Activated CD8-positive, alpha-beta memory T cell treated with anti-CD3 and anti-CD28 coated beads for 36 hours (primary cell): ENCODE results near the gene SOX14. TPM values are rescaled to one million over a fixed set of nuclear protein-coding genes. Genes with fewer than 3 reads are reported as not detected.

Experiments used
- CTCF ChIA-PET: fragments of 350-600 bp; sonication (Branson Sonifier 250); formaldehyde crosslinking; loops from one replicate; lab custom pipeline; 2021; ENCODE audit warnings: antibody characterized with exemption; lab: Charles Lee
- POLR2A ChIA-PET: fragments of 350-600 bp; sonication (Branson Sonifier 250); formaldehyde crosslinking; loops from one replicate; lab custom pipeline; 2021; ENCODE audit warnings: antibody characterized with exemption; lab: Charles Lee
- total RNA-seq, 2 experiments: library from RNA; stranded (reverse); gene quantifications; one replicate each; pipeline ENCODE4 v1.2.3, GENCODE V29; 2021

The SOX14 gene
- total RNA-seq, 2 experiments from 2014 or later, result not detected

DNA sequence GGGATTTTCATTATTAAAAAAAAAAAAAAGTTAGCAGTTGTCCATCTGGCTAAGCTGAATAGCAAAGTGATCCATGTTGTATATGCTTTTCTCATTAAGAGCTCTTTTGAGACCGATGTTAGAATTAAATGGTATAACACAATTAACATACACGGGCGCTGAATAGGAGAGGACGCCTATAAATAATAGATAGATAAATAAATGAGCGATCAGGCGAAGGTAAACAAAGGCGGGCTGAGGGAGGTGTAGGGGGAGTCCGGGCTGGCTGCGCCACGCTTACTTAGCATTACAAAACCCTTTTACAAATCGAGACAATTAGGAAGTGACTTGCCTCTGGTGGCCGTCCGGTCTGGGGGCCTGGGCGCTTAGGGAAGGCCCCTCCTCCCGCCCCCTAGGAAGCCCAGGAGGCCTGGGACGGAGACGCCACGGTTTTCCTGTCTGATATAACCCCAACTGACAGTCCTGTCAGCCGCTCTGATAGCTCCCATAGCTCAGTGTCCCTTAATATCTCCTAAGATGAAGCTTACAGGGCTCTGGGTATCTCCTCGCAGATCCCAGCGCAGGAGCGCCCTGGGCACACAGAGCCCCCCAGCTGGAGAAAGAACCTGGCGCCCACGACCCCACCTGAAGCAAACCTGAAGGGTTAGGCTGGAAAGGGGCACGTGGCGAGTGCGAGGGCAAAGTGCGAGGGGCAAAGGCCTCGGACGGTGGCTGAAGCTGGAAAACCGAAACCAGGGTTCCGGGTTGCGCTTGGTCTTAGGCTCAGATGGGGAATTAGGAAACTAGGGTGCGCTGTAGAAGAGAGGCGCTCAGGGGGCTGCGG, 3.6 kb downstream of the SOX14 start:
- POLR2A ChIA-PET, result no interaction called here

DNA sequence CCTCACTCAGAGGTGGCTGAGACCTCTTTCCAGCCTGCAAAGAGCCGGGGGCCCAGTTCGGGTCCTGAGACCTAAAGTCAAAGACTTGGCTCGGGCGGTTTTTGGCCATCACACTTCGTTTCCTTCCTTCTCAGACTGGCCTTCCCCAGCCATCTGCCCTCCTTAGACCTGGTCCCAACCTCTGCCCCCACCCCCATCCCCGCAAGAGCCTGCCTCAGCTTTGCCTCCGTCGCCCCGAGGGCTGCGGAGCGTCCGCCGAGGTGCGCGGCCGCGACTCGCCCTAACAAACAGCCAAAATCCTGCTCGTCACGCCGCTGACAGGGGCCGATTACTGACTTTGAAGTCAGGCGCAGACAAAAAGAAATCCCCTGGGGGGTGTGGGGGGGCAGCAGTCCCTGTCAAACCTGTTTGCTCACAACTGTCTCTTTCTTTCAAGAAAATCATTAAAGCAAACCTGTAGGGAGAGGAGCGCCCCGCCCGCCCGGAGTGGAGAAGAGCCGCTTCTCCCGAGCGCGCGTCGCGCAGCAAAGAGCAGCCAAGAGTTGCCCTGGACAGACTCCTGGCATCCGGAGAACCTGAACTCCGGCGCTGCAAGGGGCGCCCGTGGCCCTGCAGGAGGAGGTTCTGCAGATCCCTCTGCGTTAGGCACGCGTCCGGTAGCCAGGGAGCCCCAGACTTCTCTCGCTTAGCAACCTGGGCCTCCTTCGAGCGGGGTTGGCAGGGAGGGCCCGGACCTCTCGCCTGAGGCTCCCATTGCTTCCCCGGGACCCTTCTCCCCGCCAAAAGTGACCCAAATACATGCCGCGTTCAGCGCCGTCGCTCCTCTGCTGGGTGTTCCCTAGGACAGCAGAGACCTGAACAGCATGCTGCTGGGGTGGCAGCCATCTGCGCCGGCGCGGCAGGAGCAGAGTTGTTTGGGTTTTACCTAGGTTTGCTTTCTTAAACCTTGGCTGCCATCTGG, 4.5 kb downstream of the SOX14 start:
- POLR2A ChIA-PET, result no interaction called here
- CTCF ChIA-PET, result no interaction called here

More for the DNA sequence above, 3.6 kb downstream of the SOX14 start:
- CTCF ChIA-PET, result interaction anchor here (0.7 kb wide), 1 partner anchor 576 kb away, joined by 3 read pairs; no protein-coding TSS in a partner anchor

DNA sequence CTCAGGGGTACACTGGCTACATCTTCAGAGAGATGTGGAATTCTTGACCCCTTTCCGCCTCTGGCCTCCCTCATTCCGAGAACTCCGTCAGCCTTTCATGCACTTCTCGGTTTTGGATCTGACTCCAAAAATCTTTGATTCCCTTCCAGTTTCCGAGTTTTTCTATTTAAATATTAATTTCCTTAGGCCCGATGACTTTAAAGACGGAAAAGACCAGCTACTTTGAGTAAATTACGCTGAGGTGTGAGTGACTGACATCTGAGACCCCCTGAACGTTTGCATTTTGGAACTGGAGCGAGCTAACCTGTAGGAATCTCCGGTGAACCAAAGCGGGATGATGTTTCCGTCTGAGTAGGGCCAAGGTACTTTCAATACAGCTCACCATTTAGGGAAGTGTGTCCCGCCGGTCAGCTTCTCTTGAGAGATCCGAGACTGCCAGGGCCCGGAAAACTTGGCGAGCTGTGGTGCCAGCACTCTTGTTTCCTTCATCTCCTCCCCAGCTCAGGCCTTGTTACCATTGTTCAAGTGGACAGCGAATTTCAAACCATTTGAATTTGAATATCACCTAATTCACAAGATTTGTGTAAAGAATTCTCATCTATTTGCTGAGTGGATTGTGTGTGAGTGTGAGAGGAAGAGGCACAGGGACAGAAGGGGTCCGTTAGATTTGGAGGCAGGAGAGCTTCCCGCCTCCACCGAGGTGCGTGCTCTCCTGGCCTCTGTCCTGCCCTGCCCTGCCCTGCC, 5.4 kb downstream of the SOX14 start:
- CTCF ChIA-PET, result no interaction called here
- POLR2A ChIA-PET, result no interaction called here

DNA sequence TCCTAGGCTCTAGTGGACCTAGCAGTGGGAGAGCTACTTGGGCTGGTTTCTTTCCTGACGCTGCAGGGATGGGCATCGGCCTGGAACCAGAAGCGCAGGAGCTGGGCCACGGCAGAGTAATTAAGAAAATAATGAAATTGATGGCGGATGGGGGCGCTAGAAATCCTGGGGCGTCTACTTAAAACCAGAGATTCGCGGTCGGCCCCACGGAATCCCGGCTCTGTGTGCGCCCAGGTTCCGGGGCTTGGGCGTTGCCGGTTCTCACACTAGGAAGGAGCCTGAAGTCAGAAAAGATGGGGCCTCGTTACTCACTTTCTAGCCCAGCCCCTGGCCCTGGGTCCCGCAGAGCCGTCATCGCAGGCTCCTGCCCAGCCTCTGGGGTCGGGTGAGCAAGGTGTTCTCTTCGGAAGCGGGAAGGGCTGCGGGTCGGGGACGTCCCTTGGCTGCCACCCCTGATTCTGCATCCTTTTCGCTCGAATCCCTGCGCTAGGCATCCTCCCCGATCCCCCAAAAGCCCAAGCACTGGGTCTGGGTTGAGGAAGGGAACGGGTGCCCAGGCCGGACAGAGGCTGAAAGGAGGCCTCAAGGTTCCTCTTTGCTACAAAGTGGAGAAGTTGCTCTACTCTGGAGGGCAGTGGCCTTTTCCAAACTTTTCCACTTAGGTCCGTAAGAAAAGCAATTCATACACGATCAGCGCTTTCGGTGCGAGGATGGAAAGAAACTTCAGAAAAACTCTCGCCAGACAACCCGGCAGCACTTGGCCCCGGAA, 6.1 kb downstream of the SOX14 start:
- ChIA-PET POLR2A (no interaction called here), CTCF (no interaction called here)

DNA sequence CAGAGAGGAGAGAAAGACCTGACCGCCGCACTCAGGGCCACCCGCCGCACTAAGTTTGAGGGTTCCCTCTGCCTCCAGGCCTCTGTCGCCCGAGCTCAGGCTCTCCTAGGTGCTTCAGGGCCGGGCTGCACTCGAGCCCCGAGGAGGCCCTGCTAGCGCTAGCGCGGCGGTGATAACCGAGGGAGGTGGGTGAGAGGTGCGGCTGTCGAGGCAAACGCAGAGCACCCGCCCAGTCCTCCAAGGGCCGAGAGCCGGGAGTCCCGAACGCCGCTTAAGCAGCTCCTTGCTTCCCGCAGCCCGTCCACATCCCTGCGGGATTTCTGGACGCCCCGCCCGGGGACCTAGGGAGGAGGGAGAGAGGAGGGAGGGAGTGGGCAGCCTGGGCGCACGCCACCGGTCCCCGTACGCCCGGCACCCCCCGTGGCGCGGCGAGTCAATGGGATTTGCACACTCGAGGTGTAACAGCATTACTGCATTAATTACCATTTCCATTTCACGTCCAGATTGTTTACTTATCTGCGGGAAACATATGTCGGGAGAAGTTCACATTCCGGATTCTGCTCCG, 6.8 kb downstream of the SOX14 start:
- ChIA-PET POLR2A (no interaction called here), CTCF (no interaction called here)

DNA sequence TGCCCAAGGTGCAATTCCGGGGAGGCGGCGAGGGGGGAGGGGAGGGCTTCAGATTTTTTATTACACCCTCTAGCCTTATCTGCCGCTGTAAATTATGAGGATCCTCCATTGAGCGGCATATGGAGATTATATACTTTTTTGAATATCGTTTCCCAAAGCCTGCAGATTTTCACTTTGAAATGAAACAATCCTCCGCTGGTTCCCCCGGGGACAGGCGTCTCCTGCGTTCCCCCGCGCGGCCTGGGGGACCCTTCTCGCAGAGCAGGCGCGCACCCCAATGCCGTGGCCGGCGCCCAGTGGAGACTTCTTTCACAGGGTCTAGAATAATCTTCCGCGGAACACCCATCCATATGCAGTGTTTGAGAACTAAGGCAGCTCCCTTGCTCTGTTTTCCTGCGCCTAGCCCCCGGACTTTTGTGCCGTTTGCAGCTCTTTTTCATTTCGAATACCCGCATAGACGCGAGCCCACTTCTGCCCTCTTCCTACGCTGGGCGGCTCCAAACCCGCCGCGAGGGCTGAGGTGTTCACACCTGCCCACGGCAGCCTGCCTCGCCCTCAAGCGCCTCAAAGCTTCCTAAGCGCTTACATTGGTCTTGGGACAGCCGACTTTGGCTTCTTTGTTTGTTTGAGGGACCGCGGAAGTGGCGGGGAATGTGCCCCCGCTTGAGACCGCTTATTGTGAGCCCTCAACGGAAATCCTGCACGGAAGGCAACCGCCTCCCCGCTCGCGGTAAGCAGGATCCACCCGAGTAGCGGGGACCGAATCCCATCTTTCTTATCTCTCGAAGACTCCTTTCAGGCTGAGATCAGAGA, 7.5 kb downstream of the SOX14 start:
- CTCF ChIA-PET, result no interaction called here
- POLR2A ChIA-PET, result no interaction called here

DNA sequence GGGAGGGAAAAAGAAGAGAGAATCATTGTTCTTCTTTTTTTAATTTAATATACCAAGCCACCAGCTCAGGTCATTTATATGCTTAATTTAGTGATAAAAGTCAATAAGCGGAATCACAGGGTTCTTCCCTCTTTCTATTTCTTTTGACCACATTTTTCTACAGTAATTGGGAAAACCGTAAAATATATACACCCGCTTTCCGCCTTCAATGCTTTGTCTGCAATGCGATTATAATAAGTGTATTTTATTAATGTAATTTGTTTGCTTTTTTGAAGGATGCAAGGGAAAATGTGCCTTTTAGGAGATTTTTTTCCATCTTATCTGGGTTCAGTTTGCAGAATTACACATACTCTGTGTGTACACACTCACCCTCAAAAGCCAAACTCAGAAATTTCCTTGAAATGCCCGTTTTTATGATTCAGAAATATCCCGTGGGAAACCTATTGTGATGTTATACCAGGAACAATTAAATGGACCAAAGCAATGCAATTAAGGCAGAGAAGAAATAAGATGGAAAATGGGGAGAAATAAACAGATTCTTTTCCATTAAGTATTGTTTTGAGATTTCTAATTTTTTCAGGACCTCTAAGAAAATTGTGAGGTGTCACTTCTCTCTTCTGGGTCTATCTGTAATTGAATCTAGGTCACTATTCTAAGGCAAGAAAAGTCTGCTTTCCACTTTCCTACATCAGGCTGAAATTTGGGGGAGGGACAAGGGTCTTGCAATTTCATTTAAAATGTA, 8.3 kb downstream of the SOX14 start:
- ChIA-PET CTCF (no interaction called here), POLR2A (no interaction called here)

DNA sequence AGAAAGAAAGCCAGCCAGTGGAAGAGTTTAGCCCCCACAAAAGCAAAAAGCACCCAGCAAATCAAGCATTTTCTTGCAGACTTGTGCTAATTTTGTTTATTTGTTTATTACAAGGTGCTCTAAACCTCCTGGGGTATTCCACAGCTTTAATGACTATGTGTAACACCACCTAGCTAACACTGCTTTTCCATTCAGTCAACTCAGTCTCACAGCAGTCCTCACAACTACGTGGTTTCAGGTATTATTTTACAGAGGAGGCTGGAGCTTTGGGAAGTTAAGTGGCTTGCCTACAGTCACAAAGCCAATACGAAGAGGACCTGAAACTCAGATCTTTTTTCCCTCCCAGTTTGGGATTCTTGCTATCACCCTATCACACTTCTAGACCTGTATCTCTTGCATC, 14.8 kb downstream of the SOX14 start:
- CTCF ChIA-PET, result no interaction called here
- POLR2A ChIA-PET, result no interaction called here

DNA sequence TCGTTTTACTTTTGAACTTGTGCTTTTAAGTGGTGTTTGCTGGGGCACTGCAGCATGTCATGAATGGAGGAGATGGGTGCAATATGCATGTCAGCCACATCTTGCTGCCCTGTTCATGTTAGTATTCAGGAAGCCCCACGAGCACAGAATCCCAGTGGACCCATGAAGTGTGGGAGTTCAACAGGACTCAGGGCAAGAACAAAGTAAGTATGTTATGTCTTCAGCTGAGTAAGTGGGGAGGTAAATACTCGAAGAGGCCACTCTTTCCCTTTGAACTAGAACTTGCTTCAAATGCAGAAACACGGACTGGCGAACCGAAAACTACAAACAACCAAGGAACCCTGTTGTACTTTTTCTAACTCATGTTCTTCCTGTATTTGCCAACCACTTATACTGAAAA, 23.4 kb downstream of the SOX14 start:
- POLR2A ChIA-PET, result no interaction called here
- CTCF ChIA-PET, result no interaction called here

DNA sequence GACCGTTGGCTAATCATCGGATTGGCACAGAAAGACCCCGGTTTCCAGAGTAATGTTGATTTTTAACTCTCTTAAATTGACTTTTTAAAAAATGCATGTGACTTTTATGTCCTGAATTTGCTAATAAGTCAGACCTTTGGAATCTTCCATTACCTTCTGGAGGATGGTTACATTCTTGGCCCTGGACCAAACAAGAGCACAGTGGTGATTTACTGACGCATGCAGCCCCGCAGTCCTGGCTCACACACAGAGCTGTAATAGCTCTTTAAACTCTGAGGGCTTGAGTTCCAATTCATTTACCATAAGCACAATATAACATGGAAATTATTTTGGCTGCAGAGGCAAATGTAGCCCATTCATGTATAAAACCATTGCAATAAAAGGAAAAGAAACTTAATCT, 25.1 kb downstream of the SOX14 start:
- ChIA-PET CTCF (no interaction called here), POLR2A (no interaction called here)

DNA sequence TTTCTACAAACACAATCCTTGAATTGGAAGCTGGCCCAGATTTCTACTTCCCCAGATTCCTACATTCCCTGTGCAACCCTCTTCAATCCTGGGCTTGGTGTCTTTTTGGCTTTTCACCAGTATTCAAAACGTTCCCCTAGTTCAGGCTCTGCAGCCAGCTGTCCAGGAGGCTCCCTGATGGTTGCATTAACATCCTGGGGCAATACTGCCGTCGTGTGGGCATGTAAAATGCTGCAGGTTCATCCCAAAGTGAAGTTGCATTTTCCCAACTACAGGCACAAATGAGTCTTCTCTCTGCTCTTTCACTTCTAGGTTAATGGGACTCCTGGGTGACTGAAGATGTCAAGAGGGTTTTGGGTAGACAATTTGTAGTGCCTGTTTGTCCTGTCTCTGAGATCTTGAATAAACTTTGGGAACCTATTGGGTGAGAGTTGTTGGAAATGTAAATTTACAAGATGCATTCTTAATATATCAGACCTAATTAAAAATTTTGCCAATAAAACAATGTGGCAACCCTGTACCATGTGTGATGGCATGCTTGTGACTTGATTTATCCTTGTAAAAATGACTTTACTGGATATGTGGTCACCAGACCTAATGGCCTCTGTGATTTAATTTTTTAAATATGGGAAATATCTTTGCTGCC, 28.6 kb downstream of the SOX14 start:
- CTCF ChIA-PET, result no interaction called here
- POLR2A ChIA-PET, result no interaction called here

DNA sequence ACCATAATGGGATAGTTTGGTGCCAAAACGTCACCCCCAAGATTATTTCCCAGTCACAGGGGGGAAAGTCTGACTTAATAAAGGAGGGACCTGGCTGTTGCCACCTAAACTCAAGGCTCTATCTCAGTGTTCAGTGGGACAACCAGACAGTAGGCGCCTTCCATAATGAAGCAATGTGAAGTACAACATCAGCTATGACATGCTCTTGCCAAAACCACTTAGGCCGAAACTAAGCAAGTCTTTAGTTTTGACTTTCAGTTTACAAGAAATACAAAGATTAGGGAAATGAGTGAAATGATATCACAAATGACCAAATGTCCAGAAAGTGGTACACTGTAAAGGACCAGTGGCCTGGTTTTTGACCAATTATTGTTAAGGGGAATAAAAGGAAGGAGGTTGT, 32.9 kb downstream of the SOX14 start:
- CTCF ChIA-PET, result no interaction called here
- POLR2A ChIA-PET, result no interaction called here

DNA sequence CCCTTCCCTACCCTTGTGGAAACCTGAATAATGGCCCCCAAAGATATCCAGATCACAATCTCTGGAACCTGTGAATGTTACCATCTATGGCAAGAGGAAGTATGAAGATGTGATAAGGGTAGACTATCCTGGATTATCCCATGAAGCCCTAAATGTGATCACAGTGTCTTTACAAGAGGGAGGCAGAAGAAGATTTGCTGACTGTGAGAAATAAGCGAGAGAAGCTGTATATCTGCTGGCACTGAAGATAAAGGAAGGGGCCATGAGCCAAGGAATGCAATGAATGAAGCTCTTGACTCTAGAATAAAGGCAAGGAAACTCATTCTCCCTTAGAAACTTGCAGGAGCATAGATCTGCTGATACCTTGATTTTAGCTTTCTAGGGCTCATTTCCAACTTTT, 39.1 kb downstream of the SOX14 start:
- CTCF ChIA-PET, result no interaction called here
- POLR2A ChIA-PET, result no interaction called here

DNA sequence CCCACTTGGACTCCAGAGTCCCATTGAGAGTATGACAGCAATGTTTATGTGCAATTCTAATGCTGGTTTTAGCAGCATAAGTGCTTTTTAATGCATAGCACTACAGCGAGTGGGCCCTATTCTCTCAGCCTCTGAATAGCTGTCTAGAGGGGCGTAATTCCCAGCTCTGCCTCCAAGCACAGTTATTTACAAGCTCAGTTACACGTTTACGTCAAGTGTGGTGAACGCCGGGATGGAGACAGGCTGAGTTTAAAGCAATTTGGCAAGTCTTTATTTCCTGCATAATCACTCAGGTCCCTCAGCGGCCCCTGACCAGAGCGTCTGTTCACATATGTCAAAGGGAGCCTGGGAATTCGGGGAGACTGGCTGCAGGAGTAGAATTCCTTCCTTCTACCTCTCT, 43.9 kb downstream of the SOX14 start:
- POLR2A ChIA-PET, result no interaction called here
- CTCF ChIA-PET, result no interaction called here

DNA sequence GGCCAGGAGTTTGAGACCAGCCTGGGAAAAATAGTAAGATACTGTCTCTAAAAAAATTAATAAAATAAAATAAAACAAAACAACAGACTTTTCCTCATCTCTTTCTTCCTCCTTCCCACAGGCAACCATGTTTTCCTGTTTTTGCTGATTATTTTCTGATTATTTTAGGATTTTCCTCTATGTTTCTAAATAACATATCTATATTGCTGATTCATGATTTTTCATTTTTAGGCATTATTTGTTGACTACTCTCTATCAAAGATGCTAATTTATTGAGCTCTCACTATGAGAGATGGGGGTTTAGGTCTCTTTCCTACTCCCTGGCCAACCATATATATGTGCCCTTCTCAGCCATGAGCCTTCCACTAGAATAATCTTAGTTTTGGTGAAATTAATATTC, 45.4 kb downstream of the SOX14 start:
- ChIA-PET CTCF (no interaction called here), POLR2A (no interaction called here)

DNA sequence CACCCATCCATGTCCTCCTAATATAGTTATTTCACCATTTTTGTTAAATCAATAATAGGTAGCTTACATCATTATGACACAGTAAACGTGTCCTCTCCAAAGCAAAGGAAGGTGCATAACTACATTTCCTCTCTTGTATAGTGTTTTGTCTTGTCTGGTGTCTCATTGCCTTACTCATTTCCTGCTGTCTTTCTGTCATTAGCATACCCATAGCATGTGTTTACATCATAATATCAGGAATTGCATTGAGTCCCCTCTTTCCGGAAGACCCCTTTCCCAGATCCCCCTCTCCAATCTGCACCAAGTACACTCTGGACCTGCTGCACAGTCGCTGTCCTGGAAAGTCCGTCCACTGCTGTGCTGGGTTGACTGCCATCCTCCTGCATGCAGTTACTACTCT, 47.9 kb downstream of the SOX14 start:
- CTCF ChIA-PET, result no interaction called here
- POLR2A ChIA-PET, result no interaction called here

DNA sequence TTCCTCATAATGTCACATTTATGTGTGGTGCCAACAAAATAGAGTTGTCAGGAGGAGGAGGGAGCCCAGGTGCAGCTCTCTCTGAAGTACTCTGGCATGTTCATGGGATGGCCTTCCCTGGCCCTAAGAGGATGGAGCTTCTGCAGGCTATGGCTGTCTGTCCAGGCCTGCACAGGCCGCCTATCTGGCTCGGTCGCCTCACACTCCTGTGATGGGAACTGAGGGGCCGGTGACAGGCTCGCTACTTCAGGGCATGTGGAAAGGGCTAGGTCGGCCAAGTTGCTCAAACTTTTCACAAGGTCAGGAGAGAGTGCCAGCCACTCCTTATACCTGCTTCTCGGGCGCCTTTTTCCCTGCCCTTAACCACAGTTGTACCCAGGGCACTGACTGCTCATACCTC, 51.1 kb downstream of the SOX14 start:
- ChIA-PET CTCF (no interaction called here), POLR2A (no interaction called here)
